GM12878 (cell line): ENCODE results near the gene SPRTN.

Experiments used
- CEBPZ ChIP-seq: fragments of 150-350 bp; IDR thresholded peaks from 2 replicates; pipeline ENCODE4 v1.6.1; 2016; ENCODE audit warnings: low read depth, low read length
- ESRRA ChIP-seq: IDR thresholded peaks from 2 replicates; pipeline ENCODE4 v1.6.1; 2012; ENCODE audit warnings: mild to moderate bottlenecking, low read length, improper control_type of control experiment
- FOXM1 ChIP-seq: IDR thresholded peaks from 2 replicates; pipeline ENCODE4 v1.6.1; 2012; ENCODE audit warnings: low read depth, mild to moderate bottlenecking, inconsistent platforms, low read length, moderate library complexity
- NR2C1 ChIP-seq: fragments of 450-650 bp; IDR thresholded peaks from 2 replicates; pipeline ENCODE4 v1.6.1; 2017; ENCODE audit warnings: antibody characterized with exemption, mild to moderate bottlenecking, moderate library complexity
- POLR2A ChIP-seq: IDR thresholded peaks from 2 replicates; pipeline ENCODE4 v1.6.1; 2011; ENCODE audit warnings: low read depth, mild to moderate bottlenecking, low read length
- RAD21 ChIP-seq: IDR thresholded peaks from 2 replicates; pipeline ENCODE4 v1.6.1; 2011; ENCODE audit warnings: mild to moderate bottlenecking, low read depth, low read length, moderate library complexity; ENCODE audit not compliant: insufficient read depth
- ZSCAN29 ChIP-seq: fragments of 450-650 bp; IDR thresholded peaks from 2 replicates; pipeline ENCODE4 v1.6.1; 2017; ENCODE audit warnings: mild to moderate bottlenecking, moderate library complexity
- TF ChIP-seq, protein P1 (sequence below), 3 experiments: IDR thresholded peaks in 2 of 3; conservative IDR thresholded peaks in 1 of 3; 2 replicates each; pipeline ENCODE4 v1.5.1; 2011; ENCODE audit warnings: low read depth in 3 of 3, low read length in 3 of 3, mild to moderate bottlenecking in 3 of 3, control low read depth in 2 of 3, moderate library complexity in 2 of 3, inconsistent platforms in 1 of 3, mixed read lengths in 1 of 3; ENCODE audit not compliant: control insufficient read depth in 2 of 3, insufficient read depth in 1 of 3; ENCODE audit errors: extremely low read depth in 1 of 3
- TF ChIP-seq, protein P2 (sequence below): fragments of 450-650 bp; IDR thresholded peaks from 2 replicates; pipeline ENCODE4 v1.6.1; 2017; ENCODE audit warnings: mild to moderate bottlenecking, moderate library complexity

- TF ChIP-seq, protein P1, sequence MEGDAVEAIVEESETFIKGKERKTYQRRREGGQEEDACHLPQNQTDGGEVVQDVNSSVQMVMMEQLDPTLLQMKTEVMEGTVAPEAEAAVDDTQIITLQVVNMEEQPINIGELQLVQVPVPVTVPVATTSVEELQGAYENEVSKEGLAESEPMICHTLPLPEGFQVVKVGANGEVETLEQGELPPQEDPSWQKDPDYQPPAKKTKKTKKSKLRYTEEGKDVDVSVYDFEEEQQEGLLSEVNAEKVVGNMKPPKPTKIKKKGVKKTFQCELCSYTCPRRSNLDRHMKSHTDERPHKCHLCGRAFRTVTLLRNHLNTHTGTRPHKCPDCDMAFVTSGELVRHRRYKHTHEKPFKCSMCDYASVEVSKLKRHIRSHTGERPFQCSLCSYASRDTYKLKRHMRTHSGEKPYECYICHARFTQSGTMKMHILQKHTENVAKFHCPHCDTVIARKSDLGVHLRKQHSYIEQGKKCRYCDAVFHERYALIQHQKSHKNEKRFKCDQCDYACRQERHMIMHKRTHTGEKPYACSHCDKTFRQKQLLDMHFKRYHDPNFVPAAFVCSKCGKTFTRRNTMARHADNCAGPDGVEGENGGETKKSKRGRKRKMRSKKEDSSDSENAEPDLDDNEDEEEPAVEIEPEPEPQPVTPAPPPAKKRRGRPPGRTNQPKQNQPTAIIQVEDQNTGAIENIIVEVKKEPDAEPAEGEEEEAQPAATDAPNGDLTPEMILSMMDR (IDR thresholded peaks at IDR 0.05 in 2 of 3, conservative IDR thresholded peaks at IDR 0.05 in 1 of 3; ENCODE audit: control insufficient read depth in 2 of 3, extremely low read depth in 1 of 3, insufficient read depth in 1 of 3, low read depth in 3 of 3, low read length in 3 of 3): no peak
- TF ChIP-seq CEBPZ (no peak), FOXM1 (no peak), RAD21 (no peak), NR2C1 (no peak), ZSCAN29 (no peak), POLR2A (no peak), ESRRA (no peak)
- TF ChIP-seq, protein P2, sequence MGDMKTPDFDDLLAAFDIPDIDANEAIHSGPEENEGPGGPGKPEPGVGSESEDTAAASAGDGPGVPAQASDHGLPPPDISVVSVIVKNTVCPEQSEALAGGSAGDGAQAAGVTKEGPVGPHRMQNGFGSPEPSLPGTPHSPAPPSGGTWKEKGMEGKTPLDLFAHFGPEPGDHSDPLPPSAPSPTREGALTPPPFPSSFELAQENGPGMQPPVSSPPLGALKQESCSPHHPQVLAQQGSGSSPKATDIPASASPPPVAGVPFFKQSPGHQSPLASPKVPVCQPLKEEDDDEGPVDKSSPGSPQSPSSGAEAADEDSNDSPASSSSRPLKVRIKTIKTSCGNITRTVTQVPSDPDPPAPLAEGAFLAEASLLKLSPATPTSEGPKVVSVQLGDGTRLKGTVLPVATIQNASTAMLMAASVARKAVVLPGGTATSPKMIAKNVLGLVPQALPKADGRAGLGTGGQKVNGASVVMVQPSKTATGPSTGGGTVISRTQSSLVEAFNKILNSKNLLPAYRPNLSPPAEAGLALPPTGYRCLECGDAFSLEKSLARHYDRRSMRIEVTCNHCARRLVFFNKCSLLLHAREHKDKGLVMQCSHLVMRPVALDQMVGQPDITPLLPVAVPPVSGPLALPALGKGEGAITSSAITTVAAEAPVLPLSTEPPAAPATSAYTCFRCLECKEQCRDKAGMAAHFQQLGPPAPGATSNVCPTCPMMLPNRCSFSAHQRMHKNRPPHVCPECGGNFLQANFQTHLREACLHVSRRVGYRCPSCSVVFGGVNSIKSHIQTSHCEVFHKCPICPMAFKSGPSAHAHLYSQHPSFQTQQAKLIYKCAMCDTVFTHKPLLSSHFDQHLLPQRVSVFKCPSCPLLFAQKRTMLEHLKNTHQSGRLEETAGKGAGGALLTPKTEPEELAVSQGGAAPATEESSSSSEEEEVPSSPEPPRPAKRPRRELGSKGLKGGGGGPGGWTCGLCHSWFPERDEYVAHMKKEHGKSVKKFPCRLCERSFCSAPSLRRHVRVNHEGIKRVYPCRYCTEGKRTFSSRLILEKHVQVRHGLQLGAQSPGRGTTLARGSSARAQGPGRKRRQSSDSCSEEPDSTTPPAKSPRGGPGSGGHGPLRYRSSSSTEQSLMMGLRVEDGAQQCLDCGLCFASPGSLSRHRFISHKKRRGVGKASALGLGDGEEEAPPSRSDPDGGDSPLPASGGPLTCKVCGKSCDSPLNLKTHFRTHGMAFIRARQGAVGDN: no peak
These were observed 27.6 kb upstream of the SPRTN start for GRCh38 chr1:231310391-231310934.
